RPMI8226 (cell line): ENCODE data around the gene TBL3.

Experiments
- DNase-seq: peaks from one replicate; pipeline ENCODE4 v3.0.0-alpha.2; 2015

The TBL3 gene

DNA sequence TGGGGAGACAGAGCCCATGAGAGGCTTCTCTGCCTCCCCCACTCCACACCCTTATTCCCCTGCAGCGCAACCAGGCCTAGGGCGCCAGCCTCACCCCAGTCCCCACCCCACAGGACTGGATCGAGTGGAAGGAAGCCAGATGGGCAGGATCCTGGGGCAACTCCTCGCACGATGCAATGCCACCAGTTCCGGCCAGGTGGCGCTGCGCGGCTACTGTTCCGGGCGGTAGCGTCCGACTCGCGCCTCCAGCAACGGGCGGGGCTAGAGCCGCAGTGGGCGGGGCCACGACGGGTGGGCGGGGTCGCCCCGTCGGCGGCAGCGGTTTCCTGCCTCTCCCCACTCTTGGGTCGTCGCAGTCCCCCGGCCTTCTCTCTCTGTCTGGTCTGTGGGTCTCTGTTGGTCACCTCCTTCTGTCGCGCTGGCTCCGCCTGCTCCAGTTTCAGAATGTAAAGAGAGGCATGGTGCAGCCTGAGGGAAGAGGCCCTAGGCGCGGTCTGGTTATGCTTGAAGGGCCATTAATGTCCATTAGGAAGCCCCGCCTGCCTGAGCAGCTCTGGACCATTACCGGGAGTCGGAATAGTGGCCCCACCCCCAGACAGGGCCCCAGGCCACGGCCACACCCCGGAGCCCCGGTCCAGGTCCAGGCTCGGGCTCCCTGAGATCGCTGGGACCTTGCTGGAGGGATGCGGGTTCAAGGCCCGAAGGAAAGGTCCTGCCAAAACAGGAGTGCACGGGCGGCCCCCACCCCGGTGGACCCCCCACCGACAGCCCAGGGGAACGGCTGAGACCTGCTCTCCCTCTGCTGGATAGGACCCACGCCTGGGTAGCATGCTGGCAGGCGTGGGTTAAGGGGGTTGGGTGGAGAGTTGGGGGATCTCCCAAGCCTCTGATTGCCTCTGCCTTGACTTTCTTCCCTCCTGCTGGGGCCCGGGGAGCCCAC lies 51.5 kb downstream of the TBL3 start:
- peak; percentile 94 for DNase-seq

GRCh38 chr16:2024032-2024420 lies 52.2 kb downstream of the TBL3 start:
- no peak for DNase-seq

DNA sequence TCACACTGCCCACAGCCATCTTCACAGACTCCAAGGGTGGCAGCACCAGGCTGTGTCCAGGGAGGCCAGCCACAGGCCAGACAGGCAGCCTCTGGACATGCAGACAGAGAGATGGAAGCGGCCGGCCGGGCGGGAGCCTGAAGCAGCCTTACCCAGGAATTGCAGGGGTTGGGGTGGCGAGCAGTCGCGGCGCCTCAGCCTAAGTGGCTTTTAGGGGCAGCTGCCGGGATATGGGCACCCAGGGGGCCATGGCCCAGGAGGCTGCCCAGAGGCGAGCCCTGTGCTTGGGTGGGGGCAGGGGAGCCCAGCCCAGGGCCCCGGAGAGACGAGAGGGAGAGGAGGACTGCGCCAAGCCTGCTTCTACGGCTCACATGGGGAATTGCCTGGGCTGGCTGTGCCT lies 53.4 kb downstream of the TBL3 start:
- no peak for DNase-seq

- DNase-seq = no peak
Observed at GRCh38 chr16:2025878-2026460, 54.1 kb downstream of the TBL3 start.

- peak; percentile 61 for DNase-seq
Observed at GRCh38 chr16:2026461-2027023, 54.7 kb downstream of the TBL3 start, which contains the start of gene NHERF2. Gene NHERF2, plus strand, starts transcription at chr16:2026902. Its CDS starts 104 bp downstream, at chr16:2027006.

DNA sequence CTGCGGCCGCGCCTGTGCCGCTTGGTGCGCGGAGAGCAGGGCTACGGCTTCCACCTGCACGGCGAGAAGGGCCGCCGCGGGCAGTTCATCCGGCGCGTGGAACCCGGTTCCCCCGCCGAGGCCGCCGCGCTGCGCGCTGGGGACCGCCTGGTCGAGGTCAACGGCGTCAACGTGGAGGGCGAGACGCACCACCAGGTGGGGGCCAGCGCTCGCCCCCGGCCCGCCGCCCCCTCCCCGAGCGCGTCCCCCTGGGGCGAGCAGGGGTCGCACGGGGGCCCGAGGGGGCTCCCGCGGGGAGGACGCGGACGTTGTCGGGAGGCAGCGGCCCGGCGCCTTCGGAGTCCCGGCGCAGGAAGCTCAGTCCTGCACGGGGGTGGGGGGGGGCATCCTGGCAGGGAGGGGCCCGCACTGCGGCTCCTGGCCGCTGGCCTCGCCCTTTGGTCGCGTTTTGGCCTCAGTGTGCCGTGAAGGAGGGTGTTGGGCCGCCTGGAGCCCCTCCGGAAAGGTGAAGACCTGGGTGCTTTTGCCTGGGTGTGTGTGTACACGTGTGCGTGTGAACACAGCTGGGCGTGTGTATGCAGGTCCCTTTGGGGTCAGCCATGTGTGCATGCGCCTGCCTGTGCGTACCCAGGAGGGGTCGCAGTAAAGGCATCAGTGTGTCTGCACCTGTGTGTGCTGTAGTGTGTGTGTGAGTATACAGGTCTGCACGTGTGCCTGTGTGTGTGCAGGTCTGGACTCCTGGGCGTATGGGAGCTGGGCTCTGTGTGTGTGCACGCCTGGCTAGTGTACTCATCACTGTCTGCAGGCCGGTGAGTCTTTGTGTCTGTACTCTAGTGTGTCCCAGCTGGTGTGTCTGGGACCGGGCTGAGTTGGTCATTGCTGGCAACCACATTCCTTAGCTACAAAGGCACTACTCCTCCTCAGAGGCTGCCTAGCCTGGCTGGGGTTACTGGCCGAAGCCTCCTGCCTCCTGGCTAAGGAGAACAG lies 55.5 kb downstream of the TBL3 start:
- peak; percentile 63 for DNase-seq

DNA sequence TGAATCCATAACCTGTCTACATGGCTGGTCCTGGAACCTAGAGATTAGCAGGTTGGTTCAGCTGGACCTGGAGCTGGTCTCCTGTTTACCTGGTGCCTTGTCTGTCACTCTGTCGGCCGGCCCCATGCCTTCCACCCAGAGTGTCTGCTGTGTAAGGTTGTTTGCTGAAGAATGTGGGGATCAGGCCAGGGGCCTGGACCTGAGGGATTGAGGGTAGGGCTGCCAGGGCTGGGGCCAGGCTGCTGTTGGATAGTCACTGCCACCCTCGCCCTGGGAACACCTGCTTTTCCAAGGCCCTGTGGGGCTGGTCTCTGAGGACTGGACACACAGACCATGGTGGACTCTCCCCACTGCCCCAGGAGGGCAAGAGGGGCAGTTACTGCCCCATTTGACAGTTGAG lies 56.3 kb downstream of the TBL3 start:
- no peak for DNase-seq

DNA sequence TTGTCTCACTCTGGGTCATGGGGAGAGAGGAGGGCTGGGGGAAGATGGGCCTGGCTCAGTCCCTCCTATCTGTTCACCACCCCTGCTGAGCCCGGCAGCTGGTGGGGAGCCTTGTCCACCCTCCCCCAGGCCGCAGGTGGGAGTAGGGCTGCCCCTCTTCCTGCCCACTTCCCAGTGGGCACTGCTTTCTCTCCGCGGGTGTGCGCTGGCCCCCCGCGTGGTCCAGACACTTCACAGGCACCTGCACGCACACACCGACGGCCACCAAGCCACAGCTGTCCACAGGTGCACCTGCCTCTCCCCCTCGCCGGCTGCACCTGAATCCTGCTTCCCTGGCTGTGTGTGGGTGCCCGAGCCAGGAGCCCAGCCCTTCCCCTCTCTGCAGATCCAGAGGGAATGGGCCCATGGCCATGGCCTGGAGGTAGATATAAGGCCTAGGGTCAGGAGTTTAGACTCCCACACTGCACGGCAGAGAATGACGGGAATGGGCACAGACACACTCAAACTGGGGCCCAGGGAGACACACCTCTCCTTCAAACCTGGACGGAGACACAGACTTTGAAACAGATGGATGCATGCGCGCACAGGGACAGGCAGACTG lies 56.9 kb downstream of the TBL3 start:
- no peak for DNase-seq

- DNase-seq = no peak
Observed at GRCh38 chr16:2029350-2029749, 57.5 kb downstream of the TBL3 start.

- no peak for DNase-seq
Observed at GRCh38 chr16:2030036-2030435, 58.2 kb downstream of the TBL3 start.

DNA sequence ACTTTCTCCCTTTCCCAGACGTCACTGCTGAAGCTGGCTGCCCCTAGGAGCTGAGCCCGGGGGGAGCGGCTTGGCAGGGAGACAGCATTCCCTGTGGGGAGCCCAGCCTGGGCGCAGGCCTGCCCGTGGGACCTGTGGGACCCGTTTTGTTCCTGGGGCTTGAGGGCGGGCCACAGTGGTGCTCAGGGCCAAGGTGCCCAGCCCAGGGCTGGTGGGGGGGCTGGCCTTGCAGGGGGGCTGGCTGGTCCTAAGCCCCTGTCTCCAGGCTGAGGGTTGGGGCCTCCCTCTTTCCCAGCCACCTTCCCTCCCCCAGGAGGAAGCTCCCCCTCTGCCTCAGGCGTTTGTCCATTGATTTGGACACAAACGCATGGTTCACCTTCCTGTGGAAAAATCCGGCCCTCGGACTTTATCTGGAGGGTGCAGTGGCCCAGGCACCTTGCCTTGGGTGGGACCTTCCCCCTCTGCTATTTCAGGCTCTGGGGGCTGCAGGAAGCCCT lies 59.3 kb downstream of the TBL3 start:
- DNase-seq = no peak
